Brain microvascular endothelial cell (primary cell): Measurements from ENCODE around the gene ZIC5.

ENCODE experiments used
- DNase-seq: peaks from one replicate; pipeline ENCODE4 v3.0.0-alpha.2; 2020
- H3K27ac ChIP-seq: fragments of 250-450 bp; sonication (Bioruptor Pico); 2 replicates; pipeline ENCODE4 v1.5.1; 2020; ENCODE audit warnings: mild to moderate bottlenecking, moderate library complexity
- H3K27me3 ChIP-seq: fragments of 250-450 bp; sonication (Bioruptor Pico); replicated peaks from 2 replicates; pipeline ENCODE4 v1.5.1; 2020; ENCODE audit warnings: mild to moderate bottlenecking
- H3K36me3 ChIP-seq: fragments of 250-450 bp; sonication (Bioruptor Pico); replicated peaks from 2 replicates; pipeline ENCODE4 v1.5.1; 2020; ENCODE audit warnings: mild to moderate bottlenecking
- H3K4me3 ChIP-seq: 2 replicates; pipeline ENCODE4 v1.5.1; 2011; ENCODE audit warnings: low read depth, mild to moderate bottlenecking, control low read depth, low read length, moderate library complexity
- CTCF ChIP-seq: IDR thresholded peaks from 2 replicates; pipeline ENCODE4 v1.5.1; 2011; ENCODE audit warnings: low read depth, mild to moderate bottlenecking, moderate library complexity, low read length, control low read depth, inconsistent platforms; ENCODE audit errors: missing control alignments
- in situ Hi-C: cut with HindIII; loops from 2 replicates; pipeline ENCODE4 v1.10.0; 2017; ENCODE audit warnings: low sequenced_read_pairs, low pct_ligation_motif_present

Gene ZIC5

GRCh38 chr13:99959540-99960230 lies 11.9 kb downstream of the ZIC5 start:
- Histone ChIP-seq H3K27ac (no peak overlapping the region), H3K36me3 (no peaks in the 10 kb centered on the region), H3K4me3 (peak overlapping the region; percentile 53), H3K27me3 (peaks cover 7% of the 10 kb centered on the region)
- in situ Hi-C loops: no loop called here
- no peak for DNase-seq
- no peak for TF ChIP-seq CTCF

GRCh38 chr13:99959127-99959539 lies 12.4 kb downstream of the ZIC5 start:
- no peak overlapping the region for H3K4me3 ChIP-seq
- no peak overlapping the region for H3K27ac ChIP-seq

GRCh38 chr13:99958406-99959126 lies 13.0 kb downstream of the ZIC5 start:
- H3K4me3 ChIP-seq: no peak overlapping the region
- no peak for TF ChIP-seq CTCF
- H3K27me3 ChIP-seq: peaks cover 7% of the 10 kb centered on the region
- no peak for DNase-seq
- H3K36me3 ChIP-seq: no peaks in the 10 kb centered on the region
- no peak overlapping the region for H3K27ac ChIP-seq
- in situ Hi-C loops: no loop called here

More at GRCh38 chr13:99959127-99959539, 12.4 kb downstream of the ZIC5 start:
- DNase-seq: no peak
- in situ Hi-C loops: no loop called here
- Histone ChIP-seq H3K27me3 (peaks cover 7% of the 10 kb centered on the region), H3K36me3 (no peaks in the 10 kb centered on the region)
- TF ChIP-seq CTCF: no peak

GRCh38 chr13:99956473-99957349 lies 14.9 kb downstream of the ZIC5 start:
- no peak overlapping the region for H3K27ac ChIP-seq
- in situ Hi-C loops: no loop called here
- DNase-seq: no peak
- peak overlapping the region; percentile 5 for H3K4me3 ChIP-seq
- peaks cover 7% of the 10 kb centered on the region for H3K27me3 ChIP-seq
- H3K36me3 ChIP-seq: no peaks in the 10 kb centered on the region
- no peak for TF ChIP-seq CTCF

- peak overlapping the region; percentile 22 for H3K4me3 ChIP-seq
- peaks cover 7% of the 10 kb centered on the region for H3K27me3 ChIP-seq
- no peaks in the 10 kb centered on the region for H3K36me3 ChIP-seq
- no peak for TF ChIP-seq CTCF
- peak; percentile 16 for DNase-seq
- H3K27ac ChIP-seq: no peak overlapping the region
- in situ Hi-C loops: no loop called here
Measured at GRCh38 chr13:99955747-99956472, 15.7 kb downstream of the ZIC5 start.
